ENCODE results near the gene CHSY1. TPM values are rescaled to one million over a fixed set of nuclear protein-coding genes. Genes with fewer than 3 reads are reported as not detected.

The CHSY1 gene
- total RNA-seq, 1 donor from 2014 or later: 23.3 TPM

GRCh38 chr15:101173233-101174119, 78.4 kb downstream of the CHSY1 start:
- Histone ChIP-seq H3K4me3 (no peak overlapping the region), H4K20me1 (ENCODE audit: low read depth) (no peaks in the 10 kb centered on the region), H3K79me2 (ENCODE audit: low read depth) (no peaks in the 10 kb centered on the region), H3K27me3 (no peaks in the 10 kb centered on the region), H2AFZ (replicated peaks) (no peak overlapping the region), H3K4me2 (peak overlapping the region; percentile 19), H3K27ac (no peak overlapping the region), H3K4me1 (peaks cover 13% of the 10 kb centered on the region), H3K9me3 (ENCODE audit: low read depth) (no peaks in the 10 kb centered on the region), H3K9ac (no peak overlapping the region), H3K36me3 (no peaks in the 10 kb centered on the region), H3F3A (ENCODE audit: low read depth) (no peaks in the 10 kb centered on the region)
- H3K27me3 Mint-ChIP-seq (ENCODE audit: insufficient read depth, low read depth): peaks cover 7% of the 10 kb centered on the region
- TF ChIP-seq EZH2phosphoT487 (IDR thresholded peaks at IDR 0.05): no peak
- TF ChIP-seq EZH2 (IDR thresholded peaks at IDR 0.05): no peak
- TF ChIP-seq CTCF (IDR thresholded peaks at IDR 0.05): no peak
- H3K9me3 Mint-ChIP-seq: peaks cover 7% of the 10 kb centered on the region
- H3K27ac Mint-ChIP-seq: peak overlapping the region; percentile 74
- DNase-seq (ENCODE audit: low spot score): no peak
- peaks cover 46% of the 10 kb centered on the region for H3K36me3 Mint-ChIP-seq
- peaks cover 25% of the 10 kb centered on the region for H3K4me1 Mint-ChIP-seq
- no peak overlapping the region for H3K4me3 Mint-ChIP-seq

GRCh38 chr15:101172501-101173071, 79.3 kb downstream of the CHSY1 start:
- Histone ChIP-seq H3K4me2 (peak overlapping the region; percentile 19), H3F3A (ENCODE audit: low read depth) (no peaks in the 10 kb centered on the region), H3K36me3 (no peaks in the 10 kb centered on the region), H3K27me3 (no peaks in the 10 kb centered on the region), H3K4me1 (peaks cover 13% of the 10 kb centered on the region), H4K20me1 (ENCODE audit: low read depth) (no peaks in the 10 kb centered on the region), H3K9me3 (ENCODE audit: low read depth) (no peaks in the 10 kb centered on the region), H3K79me2 (ENCODE audit: low read depth) (no peaks in the 10 kb centered on the region), H3K9ac (no peak overlapping the region), H3K27ac (no peak overlapping the region), H2AFZ (replicated peaks) (no peak overlapping the region), H3K4me3 (no peak overlapping the region)
- Mint-ChIP-seq H3K4me3 (peak overlapping the region; percentile 41), H3K27ac (peak overlapping the region; percentile 63), H3K4me1 (peaks cover 25% of the 10 kb centered on the region), H3K36me3 (peaks cover 37% of the 10 kb centered on the region), H3K27me3 (ENCODE audit: insufficient read depth, low read depth) (peaks cover 7% of the 10 kb centered on the region), H3K9me3 (peaks cover 8% of the 10 kb centered on the region)
- TF ChIP-seq EZH2 (IDR thresholded peaks at IDR 0.05) (no peak), EZH2phosphoT487 (IDR thresholded peaks at IDR 0.05) (no peak), CTCF (IDR thresholded peaks at IDR 0.05) (no peak)
- peak; percentile 69 for DNase-seq (ENCODE audit: low spot score)

GRCh38 chr15:101171954-101172353, 79.9 kb downstream of the CHSY1 start:
- no peaks in the 10 kb centered on the region for H4K20me1 ChIP-seq (ENCODE audit: low read depth)
- no peak overlapping the region for H3K27ac ChIP-seq
- no peak overlapping the region for H3K9ac ChIP-seq
- DNase-seq (ENCODE audit: low spot score): no peak
- H3F3A ChIP-seq (ENCODE audit: low read depth): no peaks in the 10 kb centered on the region
- H3K9me3 ChIP-seq (ENCODE audit: low read depth): no peaks in the 10 kb centered on the region
- H3K79me2 ChIP-seq (ENCODE audit: low read depth): no peaks in the 10 kb centered on the region
- Mint-ChIP-seq H3K9me3 (peaks cover 13% of the 10 kb centered on the region), H3K4me3 (no peak overlapping the region), H3K27me3 (ENCODE audit: insufficient read depth, low read depth) (peaks cover 7% of the 10 kb centered on the region), H3K36me3 (peaks cover 33% of the 10 kb centered on the region), H3K27ac (no peak overlapping the region), H3K4me1 (peaks cover 25% of the 10 kb centered on the region)
- no peak overlapping the region for H2AFZ ChIP-seq (replicated peaks)
- no peaks in the 10 kb centered on the region for H3K36me3 ChIP-seq
- H3K4me2 ChIP-seq: no peak overlapping the region
- no peaks in the 10 kb centered on the region for H3K27me3 ChIP-seq
- H3K4me3 ChIP-seq: no peak overlapping the region
- peaks cover 13% of the 10 kb centered on the region for H3K4me1 ChIP-seq
- TF ChIP-seq CTCF (IDR thresholded peaks at IDR 0.05) (no peak), EZH2 (IDR thresholded peaks at IDR 0.05) (no peak), EZH2phosphoT487 (IDR thresholded peaks at IDR 0.05) (no peak)

All from neural progenitor cell (in vitro differentiated cells).